Uterus (tissue), 2 donors: ENCODE measurements around the gene HMOX2.

ENCODE experiments used
- CTCF ChIP-seq, 4 experiments: fragments of 200-600 bp in 2 of 4; fragments of 450-650 bp in 2 of 4; sonication (generic) in 2 of 4; IDR thresholded peaks; one replicate each; pipeline ENCODE4 v1.5.1; 2016 to 2019; ENCODE audit warnings: antibody characterized with exemption in 4 of 4, mild to moderate bottlenecking in 2 of 4, moderate library complexity in 1 of 4
- POLR2A ChIP-seq, 2 donors: fragments of 450-650 bp; IDR thresholded peaks; one replicate each; pipeline ENCODE4 v1.6.1; 2016; ENCODE audit warnings: antibody characterized with exemption in 2 of 2, mild to moderate bottlenecking in 1 of 2, moderate library complexity in 1 of 2

- no peak for TF ChIP-seq POLR2A (IDR thresholded peaks at IDR 0.05)
- TF ChIP-seq CTCF (IDR thresholded peaks at IDR 0.05) = no peak
Observed at GRCh38 chr16:4428500-4428899, 47.7 kb upstream of the HMOX2 start.
